ENCODE measurements around the gene NPR2.
A peak's percentile ranks its signal among the peaks of the same experiment; 100 is the strongest.

NPR2 gene

DNA sequence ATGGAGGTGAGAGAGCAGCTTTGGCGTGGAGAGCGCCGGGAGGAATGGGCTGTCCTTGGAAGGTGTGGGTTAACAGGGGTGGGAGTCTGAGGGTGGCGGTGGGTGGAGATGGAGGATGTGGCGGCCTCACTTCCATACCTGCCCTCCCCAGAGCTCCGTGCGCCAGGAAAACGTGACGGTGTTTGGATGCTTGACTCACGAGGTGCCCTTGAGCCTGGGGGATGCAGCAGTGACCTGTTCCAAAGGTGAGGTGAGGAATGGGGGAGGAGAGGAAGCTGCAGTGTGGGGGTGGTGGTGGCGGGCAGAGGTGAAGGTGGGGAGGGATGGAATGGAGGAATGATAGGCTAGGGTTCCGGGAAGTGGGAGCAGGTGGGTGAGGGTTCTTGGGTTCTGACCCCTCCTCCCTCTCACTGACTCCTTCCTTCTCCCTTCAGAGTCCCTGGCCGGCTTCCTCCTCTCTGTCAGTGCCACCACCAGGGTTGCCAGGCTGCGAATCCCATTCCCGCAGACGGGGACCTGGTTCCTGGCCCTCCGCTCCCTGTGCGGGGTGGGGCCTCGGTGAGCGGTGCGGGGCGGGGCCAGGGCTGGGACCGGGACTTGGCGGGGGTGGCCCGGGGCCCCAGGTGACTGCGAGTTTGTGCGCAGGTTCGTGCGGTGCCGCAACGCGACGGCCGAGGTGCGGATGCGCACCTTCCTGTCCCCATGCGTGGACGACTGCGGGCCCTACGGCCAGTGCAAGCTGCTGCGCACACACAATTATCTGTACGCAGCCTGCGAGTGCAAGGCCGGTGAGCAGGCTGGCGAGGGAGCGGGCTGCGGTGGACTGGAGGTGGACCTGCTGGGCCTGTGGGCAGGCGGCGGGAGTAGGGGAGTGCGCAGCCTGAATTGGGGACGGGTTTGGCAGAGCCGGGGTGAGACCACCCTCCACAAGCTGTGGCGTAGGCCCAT, 54.7 kb downstream of the NPR2 start:
- H3K36me3 Mint-ChIP-seq = peaks cover 4% of the 10 kb centered on the region
- H3K4me3 Mint-ChIP-seq = no peak overlapping the region
- ATAC-seq = no peak
- H3K9me3 Mint-ChIP-seq = no peaks in the 10 kb centered on the region
- H3K27ac Mint-ChIP-seq = peak overlapping the region; percentile 67
- H3K27me3 Mint-ChIP-seq = no peaks in the 10 kb centered on the region
- H3K4me1 Mint-ChIP-seq = peaks cover 68% of the 10 kb centered on the region

DNA sequence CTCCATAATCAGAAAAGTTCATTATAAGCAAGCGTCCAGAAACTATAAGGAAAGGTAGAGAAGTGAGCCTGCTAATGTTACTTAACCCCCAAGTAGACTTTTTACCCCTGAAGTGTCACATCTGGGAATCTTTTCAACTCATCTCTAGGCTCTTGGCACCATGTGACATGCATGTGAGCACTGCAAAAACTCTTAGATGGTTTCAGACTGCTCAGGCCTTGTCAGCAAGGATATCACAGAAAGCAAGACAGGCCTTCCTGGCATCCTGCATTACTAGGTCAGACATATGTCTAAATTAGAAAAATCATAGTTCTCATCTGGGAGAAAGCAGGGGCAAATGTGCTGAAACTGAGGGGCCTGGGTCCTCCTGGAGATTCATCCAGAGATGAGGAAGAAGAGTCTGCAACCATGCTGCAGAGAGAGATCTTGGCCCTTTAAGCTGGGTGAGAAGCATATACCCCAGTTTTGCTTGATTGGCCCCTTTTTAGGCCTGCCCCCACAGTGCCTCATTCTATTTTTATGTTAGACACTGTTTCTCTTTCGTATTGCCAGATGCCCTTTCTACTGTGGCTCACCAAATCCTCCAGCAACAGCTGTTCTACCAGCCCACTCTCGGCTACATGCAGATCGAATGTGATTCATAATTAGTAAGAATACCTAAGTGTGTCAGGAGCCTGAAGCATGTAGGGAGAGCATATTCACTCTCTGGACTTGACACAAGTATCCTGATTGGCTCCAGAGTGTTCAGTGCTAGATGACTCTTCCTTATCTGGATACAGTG, 56.6 kb downstream of the NPR2 start:
- H3K9me3 Mint-ChIP-seq = no peaks in the 10 kb centered on the region
- peak overlapping the region; percentile 32 for H3K4me3 Mint-ChIP-seq
- peaks cover 4% of the 10 kb centered on the region for H3K36me3 Mint-ChIP-seq
- no peaks in the 10 kb centered on the region for H3K27me3 Mint-ChIP-seq
- peaks cover 50% of the 10 kb centered on the region for H3K4me1 Mint-ChIP-seq
- peak; percentile 96 for ATAC-seq
- H3K27ac Mint-ChIP-seq = peak overlapping the region; percentile 68

DNA sequence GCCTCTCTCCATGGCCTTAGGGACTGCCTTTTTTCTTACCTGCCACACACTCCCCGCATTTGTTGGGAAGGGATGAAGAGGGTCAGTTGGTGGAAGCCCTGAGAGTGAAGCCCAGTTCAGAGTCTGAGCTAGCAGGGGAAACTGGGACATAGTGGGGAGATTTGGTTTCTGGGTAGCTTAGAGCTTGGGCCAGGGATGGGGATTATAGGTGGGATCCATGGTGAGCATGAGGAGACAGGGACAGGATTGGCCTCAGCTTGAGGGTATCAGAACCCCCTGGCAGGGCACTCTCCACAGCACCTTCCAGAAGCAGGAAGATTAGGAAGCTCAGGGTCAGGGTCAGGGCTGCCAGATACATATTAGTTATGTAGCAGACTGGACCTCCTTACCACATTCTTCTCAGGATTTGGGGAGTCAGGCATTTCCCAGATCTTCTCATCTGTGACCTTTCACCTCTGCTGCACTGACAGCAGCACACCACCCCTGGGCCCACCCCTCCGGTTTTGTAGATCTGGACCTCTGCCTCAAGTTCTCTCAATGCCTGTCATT, 61.0 kb downstream of the NPR2 start:
- H3K27me3 Mint-ChIP-seq = no peaks in the 10 kb centered on the region
- ATAC-seq = no peak

DNA sequence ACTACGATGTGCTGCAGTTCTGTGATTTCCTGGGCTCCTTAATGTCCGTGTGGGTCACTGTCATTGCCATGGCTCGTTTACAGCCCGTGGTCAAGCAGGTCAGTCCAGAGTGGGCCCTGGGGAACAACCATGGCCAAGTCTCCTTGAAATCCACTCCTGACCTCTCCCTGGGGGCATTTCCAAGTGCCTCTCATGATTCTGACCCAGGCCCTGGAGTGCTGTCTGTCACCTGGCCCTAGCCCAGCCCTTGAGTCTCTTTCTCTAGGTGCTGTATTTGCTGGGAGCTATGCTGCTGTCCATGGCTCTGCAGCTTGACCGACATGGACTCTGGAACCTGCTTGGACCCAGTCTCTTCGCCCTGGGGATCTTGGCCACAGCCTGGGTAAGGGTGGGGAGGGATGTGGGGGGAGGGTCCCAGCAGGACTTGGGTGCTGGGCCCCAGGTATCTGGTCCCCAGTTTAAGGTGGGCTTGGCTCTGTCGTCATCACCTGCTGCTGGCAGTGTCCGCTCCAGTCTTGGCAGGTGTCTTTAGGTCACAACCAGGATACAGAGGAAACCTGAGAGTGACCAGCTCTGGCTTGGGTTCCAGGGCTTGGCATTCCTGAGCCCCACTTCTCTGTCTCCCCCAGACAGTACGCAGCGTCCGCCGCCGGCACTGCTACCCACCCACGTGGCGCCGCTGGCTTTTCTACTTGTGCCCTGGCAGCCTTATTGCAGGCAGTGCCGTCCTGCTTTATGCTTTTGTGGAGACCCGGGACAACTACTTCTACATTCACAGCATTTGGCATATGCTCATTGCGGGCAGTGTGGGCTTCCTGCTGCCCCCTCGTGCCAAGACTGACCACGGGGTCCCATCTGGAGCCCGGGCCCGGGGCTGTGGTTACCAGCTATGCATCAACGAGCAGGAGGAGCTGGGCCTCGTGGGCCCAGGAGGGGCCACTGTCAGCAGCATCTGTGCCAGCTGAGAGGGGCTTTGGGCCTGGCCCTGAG, 61.8 kb downstream of the NPR2 start:
- no peak overlapping the region for H3K27ac Mint-ChIP-seq
- H3K4me3 Mint-ChIP-seq = no peak overlapping the region
- no peak for ATAC-seq
- no peaks in the 10 kb centered on the region for H3K9me3 Mint-ChIP-seq
- no peaks in the 10 kb centered on the region for H3K36me3 Mint-ChIP-seq
- H3K27me3 Mint-ChIP-seq = no peaks in the 10 kb centered on the region
- peaks cover 10% of the 10 kb centered on the region for H3K4me1 Mint-ChIP-seq

More for the DNA sequence above, 61.0 kb downstream of the NPR2 start:
- H3K4me1 Mint-ChIP-seq = peaks cover 18% of the 10 kb centered on the region
- H3K9me3 Mint-ChIP-seq = no peaks in the 10 kb centered on the region
- no peak overlapping the region for H3K4me3 Mint-ChIP-seq
- peaks cover 3% of the 10 kb centered on the region for H3K36me3 Mint-ChIP-seq
- no peak overlapping the region for H3K27ac Mint-ChIP-seq

DNA sequence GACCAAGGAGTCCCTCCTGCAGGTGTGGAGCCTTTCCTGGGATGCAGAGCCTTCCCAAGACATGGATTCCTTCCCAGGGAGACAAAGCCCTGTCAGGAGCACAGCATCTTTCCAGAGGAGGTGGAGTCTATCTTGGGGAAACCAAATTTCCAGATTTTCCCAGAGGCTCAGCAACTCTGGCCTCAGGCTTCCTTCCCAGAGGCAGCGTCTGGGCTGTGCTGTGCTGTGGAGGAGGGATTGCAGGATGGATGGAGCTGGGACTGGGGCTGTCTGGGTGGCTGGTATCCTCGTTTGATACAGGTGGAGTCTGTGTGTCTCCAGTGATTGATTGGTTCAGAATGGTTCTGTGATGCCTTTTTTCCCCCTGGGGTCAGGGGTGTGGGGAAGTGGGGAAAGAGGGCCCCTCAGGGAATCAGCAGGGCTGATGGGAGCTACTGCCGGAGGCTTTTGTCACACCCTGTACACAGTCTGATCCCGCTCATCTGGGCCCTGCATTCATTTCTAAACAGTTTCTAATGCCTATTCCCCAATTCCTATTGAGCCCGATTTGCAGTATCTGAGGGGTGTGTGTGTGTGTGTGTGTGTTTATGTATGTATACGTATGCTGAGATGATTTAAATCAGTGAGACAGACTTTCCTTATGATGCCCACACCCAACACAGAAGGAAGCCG, 62.8 kb downstream of the NPR2 start:
- ATAC-seq = no peak
- H3K27ac Mint-ChIP-seq = no peak overlapping the region
- no peaks in the 10 kb centered on the region for H3K36me3 Mint-ChIP-seq
- no peak overlapping the region for H3K4me3 Mint-ChIP-seq
- no peaks in the 10 kb centered on the region for H3K27me3 Mint-ChIP-seq
- no peaks in the 10 kb centered on the region for H3K4me1 Mint-ChIP-seq
- H3K9me3 Mint-ChIP-seq = no peaks in the 10 kb centered on the region

DNA sequence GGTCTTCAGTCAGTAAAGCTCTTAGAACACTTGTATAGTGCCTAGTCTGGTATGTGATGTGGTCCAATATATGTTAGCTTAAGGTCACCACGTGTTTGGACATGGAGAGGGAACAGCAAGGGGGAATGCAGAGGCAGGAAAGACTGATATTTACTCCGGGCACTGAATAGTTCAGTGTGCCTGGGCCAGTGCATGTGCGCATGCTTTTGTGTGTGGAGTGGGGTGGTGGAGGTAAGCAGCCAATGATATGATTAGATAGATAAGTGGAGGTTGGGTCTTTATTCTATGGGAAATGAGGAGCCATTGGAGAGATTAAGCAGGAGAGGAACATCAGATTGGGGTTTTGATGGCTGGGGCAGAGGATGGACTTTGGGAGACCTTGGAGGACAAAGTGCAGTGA, 64.8 kb downstream of the NPR2 start:
- Mint-ChIP-seq H3K4me3 (no peak overlapping the region), H3K27ac (no peak overlapping the region), H3K36me3 (no peaks in the 10 kb centered on the region), H3K4me1 (no peaks in the 10 kb centered on the region), H3K9me3 (no peaks in the 10 kb centered on the region), H3K27me3 (peaks cover 3% of the 10 kb centered on the region)
- ATAC-seq = no peak

DNA sequence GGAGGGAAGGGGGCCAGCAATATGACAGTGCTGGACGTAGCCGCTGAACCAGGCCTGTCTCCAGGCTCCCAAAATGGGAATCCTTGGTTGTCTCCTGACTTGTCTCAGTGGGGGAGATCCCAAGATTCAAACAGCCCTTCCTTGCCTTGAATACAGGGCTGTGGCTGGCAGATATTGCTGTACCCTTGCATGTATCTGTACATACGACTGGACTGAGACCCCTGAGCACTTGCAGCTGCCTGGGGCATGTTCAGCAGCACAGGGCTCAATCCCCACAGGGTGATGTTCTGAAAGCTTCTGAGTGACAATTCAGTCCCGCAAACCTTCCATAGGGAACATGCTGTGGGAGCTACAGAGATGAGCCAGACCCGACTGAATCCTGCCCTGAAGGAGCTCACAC, 65.5 kb downstream of the NPR2 start:
- no peak overlapping the region for H3K4me3 Mint-ChIP-seq
- no peaks in the 10 kb centered on the region for H3K9me3 Mint-ChIP-seq
- ATAC-seq = no peak
- H3K27me3 Mint-ChIP-seq = peaks cover 10% of the 10 kb centered on the region
- H3K27ac Mint-ChIP-seq = no peak overlapping the region
- H3K36me3 Mint-ChIP-seq = no peaks in the 10 kb centered on the region
- no peaks in the 10 kb centered on the region for H3K4me1 Mint-ChIP-seq

DNA sequence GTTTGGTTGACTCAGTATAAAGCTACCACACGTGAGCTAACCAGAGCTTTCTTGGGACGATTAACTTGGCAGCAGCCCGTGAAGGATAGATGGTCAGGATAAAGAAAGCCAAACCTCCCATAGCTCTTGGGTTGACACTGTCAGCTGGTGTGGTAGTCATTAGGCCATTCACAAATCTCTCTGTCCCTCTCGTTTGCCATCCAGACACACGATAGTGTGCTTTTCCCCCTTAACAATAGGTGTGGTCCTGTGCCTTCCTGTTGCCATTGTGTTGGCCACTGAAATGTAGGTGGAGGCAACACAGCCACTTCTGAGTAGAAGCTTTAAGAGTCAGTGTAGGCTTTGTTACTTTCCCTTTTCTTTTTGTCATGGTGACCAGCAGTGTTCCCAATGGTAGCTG, 67.1 kb downstream of the NPR2 start:
- no peak overlapping the region for H3K4me3 Mint-ChIP-seq

More for the DNA sequence above, 67.1 kb downstream of the NPR2 start:
- no peaks in the 10 kb centered on the region for H3K4me1 Mint-ChIP-seq
- peaks cover 23% of the 10 kb centered on the region for H3K27me3 Mint-ChIP-seq
- no peak overlapping the region for H3K27ac Mint-ChIP-seq
- H3K9me3 Mint-ChIP-seq = no peaks in the 10 kb centered on the region
- no peaks in the 10 kb centered on the region for H3K36me3 Mint-ChIP-seq
- no peak for ATAC-seq

All from stimulated activated memory B cell treated with anti-CD40 and anti-IgM and Interleukin-4, amounts not matched to agents 10 μg/mL and 1 μg/mL and 100 μg/mL, for 72 hours (primary cell).